Measurements from ENCODE around the gene CCDC9B. TPM values are rescaled to one million over a fixed set of nuclear protein-coding genes. Genes with fewer than 3 reads are reported as not detected.

Gene CCDC9B
- total and polyA plus RNA-seq, 5 donors: 71.9 to 144 (median 130) TPM

GRCh38 chr15:40353697-40354096 is 13.0 kb upstream of the CCDC9B start:
- Histone ChIP-seq H3K9me3 (ENCODE audit: control insufficient read depth, low read length) (no peaks in the 10 kb centered on the region), H3K4me3 (ENCODE audit: low read length) (no peak overlapping the region), H3K27me3 (ENCODE audit: control insufficient read depth, insufficient read depth) (no peaks in the 10 kb centered on the region), H3K4me1 (ENCODE audit: control insufficient read depth, insufficient read depth, low read length) (no peaks in the 10 kb centered on the region), H3K27ac (ENCODE audit: low read length) (no peak overlapping the region)
- intact Hi-C loops (cut with DNase I): no loop called here
- DNase-seq: no peak
- WGBS: 80% methylated on average over 5 of the region's 5 CpGs
- ATAC-seq: no peak

DNA sequence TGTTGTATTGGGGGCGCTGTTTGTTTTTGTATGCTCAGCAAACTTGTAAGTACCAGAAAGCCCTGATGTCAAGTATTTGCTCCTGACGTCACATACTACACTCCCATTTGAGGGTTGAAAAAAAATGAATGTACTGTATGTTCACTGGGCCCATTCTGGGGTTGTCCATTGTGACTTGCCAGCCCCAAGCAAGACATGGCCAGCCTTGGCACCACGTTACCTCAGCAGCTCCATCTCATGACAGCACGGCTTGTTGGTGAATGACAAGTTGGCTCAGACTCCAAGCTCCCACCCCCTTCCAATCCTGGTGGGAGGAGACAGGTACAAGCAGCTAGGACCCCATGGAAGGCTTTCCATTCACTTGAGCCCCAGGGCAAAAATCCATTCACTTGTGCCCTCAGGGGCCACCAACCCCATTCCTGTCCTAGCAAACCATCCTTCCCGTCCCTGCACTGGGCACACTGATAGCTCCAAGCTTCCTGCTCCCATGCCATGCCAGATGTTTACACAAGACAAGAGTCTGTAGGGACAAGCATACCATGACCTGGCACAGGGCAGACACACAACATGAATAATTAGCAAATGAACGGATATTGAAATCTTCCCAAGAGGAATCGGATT is 11.7 kb upstream of the CCDC9B start:
- intact Hi-C loops (cut with DNase I): no loop called here
- H3K4me3 ChIP-seq (ENCODE audit: low read length): no peak overlapping the region

DNA sequence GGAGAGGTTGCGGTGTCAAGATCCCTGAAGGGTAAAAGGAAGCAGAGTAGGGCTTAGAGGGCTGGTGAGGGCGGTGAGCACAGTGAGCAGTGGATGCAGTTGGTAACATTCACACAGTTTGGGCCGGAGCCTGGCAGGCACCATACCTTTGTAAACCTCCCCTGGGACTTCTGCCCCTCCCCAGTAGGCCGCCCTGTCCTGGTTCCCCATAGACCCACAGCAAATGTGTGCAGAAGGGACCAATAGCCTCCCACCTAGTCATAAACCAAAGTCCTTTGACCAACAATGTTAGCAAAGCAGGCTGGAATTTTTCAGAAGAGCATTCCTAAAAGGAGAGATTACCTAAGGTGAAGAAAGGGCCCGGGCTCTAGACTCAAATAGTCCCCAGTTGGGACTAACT is 8.4 kb upstream of the CCDC9B start:
- Histone ChIP-seq H3K4me3 (ENCODE audit: low read length) (no peak overlapping the region), H3K27ac (ENCODE audit: low read length) (no peak overlapping the region), H3K4me1 (ENCODE audit: control insufficient read depth, insufficient read depth, low read length) (no peaks in the 10 kb centered on the region), H3K27me3 (ENCODE audit: control insufficient read depth, insufficient read depth) (no peaks in the 10 kb centered on the region), H3K9me3 (ENCODE audit: control insufficient read depth, low read length) (no peaks in the 10 kb centered on the region)
- DNase-seq: no peak
- no peak for ATAC-seq
- intact Hi-C loops (cut with DNase I): no loop called here
- WGBS: 92% methylated on average over 5 of the region's 5 CpGs

More for the DNA sequence above, 11.7 kb upstream of the CCDC9B start:
- WGBS: 80% methylated on average over 7 of the region's 7 CpGs
- H3K27ac ChIP-seq (ENCODE audit: low read length): no peak overlapping the region
- ATAC-seq (no peak), DNase-seq (no peak)
- H3K4me1 ChIP-seq (ENCODE audit: control insufficient read depth, insufficient read depth, low read length): no peaks in the 10 kb centered on the region
- H3K27me3 ChIP-seq (ENCODE audit: control insufficient read depth, insufficient read depth): no peaks in the 10 kb centered on the region
- no peaks in the 10 kb centered on the region for H3K9me3 ChIP-seq (ENCODE audit: control insufficient read depth, low read length)

DNA sequence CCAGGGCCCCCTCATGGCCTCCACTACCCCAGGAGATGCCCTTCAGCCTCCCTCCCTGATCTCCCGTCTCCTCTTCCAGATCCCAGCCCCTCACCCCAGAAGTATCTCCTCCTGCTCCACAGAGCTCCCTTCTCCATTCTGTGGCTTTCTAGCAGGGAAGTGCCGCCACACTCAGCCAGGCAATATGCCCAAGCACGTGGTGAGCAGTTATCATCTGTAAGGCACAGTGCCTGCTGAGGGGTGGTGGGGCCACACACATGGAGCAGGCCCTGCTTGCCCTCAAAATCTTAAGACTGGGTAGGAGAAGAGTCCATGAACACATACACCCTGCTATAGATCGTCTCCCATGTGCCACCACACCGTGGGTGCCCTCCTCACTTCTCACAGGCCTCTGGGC is 7.7 kb upstream of the CCDC9B start:
- Histone ChIP-seq H3K4me3 (ENCODE audit: low read length) (no peak overlapping the region), H3K4me1 (ENCODE audit: control insufficient read depth, insufficient read depth, low read length) (no peaks in the 10 kb centered on the region), H3K27ac (ENCODE audit: low read length) (no peak overlapping the region)

GRCh38 chr15:40347559-40348473 is 7.1 kb upstream of the CCDC9B start:
- peak in 1 of 3 donors; percentile 46 for DNase-seq
- H3K27me3 ChIP-seq (ENCODE audit: control insufficient read depth, insufficient read depth): no peaks in the 10 kb centered on the region
- H3K4me3 ChIP-seq (ENCODE audit: low read length): no peak overlapping the region
- intact Hi-C loops (cut with DNase I): no loop called here
- no peak for ATAC-seq
- no peak overlapping the region for H3K27ac ChIP-seq (ENCODE audit: low read length)
- peaks cover 5% of the 10 kb centered on the region for H3K4me1 ChIP-seq (ENCODE audit: control insufficient read depth, insufficient read depth, low read length)
- WGBS: 87% methylated on average over 11 of the region's 11 CpGs
- no peaks in the 10 kb centered on the region for H3K9me3 ChIP-seq (ENCODE audit: control insufficient read depth, low read length)

More for the DNA sequence above, 7.7 kb upstream of the CCDC9B start:
- ATAC-seq (no peak), DNase-seq (peak in 1 of 3 donors; percentile 52)
- H3K27me3 ChIP-seq (ENCODE audit: control insufficient read depth, insufficient read depth): no peaks in the 10 kb centered on the region
- WGBS: 69% methylated on average over 5 of the region's 5 CpGs
- intact Hi-C loops (cut with DNase I): no loop called here
- H3K9me3 ChIP-seq (ENCODE audit: control insufficient read depth, low read length): no peaks in the 10 kb centered on the region

DNA sequence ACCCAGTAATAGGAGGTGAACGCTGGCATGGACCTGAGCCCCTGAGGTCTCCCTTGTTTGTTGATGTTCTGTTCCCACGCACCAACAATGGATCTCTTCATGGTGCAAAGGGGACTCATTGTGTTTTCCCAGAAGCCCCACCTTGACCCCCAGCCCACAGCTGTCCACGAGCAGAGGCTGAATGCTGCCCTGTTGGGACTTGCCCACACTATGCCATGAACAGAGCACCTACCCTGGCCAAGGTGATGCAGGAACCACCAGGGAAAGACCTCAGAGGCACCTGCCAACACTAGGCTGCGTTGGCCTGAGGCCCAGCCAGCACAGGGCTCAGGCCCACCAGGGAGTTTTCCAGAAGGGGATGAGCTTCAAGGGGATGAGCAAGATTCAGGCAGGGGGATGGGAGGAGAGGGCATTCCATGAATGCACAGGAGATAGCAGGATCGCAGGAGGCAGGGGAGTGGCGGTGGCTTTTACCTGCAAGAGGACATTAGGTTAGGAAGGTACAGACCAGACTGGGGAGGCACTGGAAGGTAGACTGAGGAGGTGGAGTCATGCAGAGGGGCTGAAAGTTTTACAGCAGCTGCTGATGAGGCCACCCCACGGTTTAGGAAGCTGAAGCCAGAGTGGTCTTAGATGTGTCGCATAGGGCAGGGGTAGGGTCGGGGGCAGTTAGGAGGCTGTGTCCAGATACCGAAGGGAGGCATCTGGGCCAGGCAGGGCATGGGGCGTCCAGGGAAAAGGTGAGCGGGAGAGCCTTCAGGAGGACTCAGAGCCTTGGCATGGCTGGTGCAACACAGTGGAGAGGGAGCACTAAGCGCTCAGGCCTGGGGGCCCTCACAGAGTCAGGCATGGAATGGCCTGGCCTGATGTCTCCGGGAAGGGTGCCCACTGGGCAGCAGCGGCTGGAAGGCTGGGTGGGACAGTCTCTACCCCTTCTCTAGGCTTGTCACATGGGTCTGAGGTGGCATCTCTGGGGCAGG is 6.1 kb upstream of the CCDC9B start:
- intact Hi-C loops (cut with DNase I): no loop called here
- ATAC-seq (no peak), DNase-seq (no peak)
- no peak overlapping the region for H3K4me3 ChIP-seq (ENCODE audit: low read length)
- H3K9me3 ChIP-seq (ENCODE audit: control insufficient read depth, low read length): no peaks in the 10 kb centered on the region
- no peak overlapping the region for H3K27ac ChIP-seq (ENCODE audit: low read length)
- 87% methylated on average over 15 of the region's 15 CpGs for WGBS
- peaks cover 6% of the 10 kb centered on the region for H3K4me1 ChIP-seq (ENCODE audit: control insufficient read depth, insufficient read depth, low read length)
- H3K27me3 ChIP-seq (ENCODE audit: control insufficient read depth, insufficient read depth): no peaks in the 10 kb centered on the region

DNA sequence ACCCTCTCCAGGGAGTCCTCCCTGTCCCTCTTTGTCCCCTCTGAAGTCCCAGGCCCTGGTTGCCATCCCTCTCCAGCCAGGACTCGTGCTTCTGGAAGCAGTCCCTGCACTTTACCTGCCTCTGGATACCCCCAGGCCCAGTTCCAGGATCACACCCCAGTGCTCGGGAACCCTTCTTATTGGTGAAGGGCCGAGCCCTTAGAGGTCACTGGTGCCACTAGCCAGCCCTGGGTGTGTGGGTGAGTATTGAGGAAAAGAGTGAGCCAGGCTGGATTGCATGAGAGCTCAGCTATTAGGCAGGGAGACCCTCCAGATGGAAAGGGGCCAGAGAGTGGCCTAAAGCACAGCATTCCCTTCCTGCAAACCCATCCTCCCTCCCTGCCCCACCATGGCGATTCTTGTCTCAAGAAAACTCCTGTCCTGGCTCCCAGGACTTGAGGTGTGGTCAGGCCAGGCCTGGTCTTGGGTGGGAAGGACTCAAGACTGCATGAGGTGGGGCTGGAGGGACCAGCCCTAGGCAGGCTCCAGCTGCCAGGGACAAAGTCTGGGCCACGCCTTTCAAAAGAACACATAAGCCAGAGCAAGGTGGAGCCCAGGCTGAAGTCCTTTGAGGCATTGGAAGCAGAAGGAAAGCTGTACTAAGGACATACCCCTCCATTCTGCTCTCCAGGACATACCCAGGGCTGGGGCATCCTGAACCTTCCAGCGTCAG is 5.3 kb upstream of the CCDC9B start:
- H3K27ac ChIP-seq (ENCODE audit: low read length): no peak overlapping the region
- no peak overlapping the region for H3K4me3 ChIP-seq (ENCODE audit: low read length)
- H3K4me1 ChIP-seq (ENCODE audit: control insufficient read depth, insufficient read depth, low read length): peaks cover 6% of the 10 kb centered on the region
- ATAC-seq (no peak), DNase-seq (peak in 1 of 3 donors; percentile 35)
- 95% methylated on average over 6 of the region's 6 CpGs for WGBS
- no peaks in the 10 kb centered on the region for H3K27me3 ChIP-seq (ENCODE audit: control insufficient read depth, insufficient read depth)
- intact Hi-C loops (cut with DNase I): no loop called here
- H3K9me3 ChIP-seq (ENCODE audit: control insufficient read depth, low read length): no peaks in the 10 kb centered on the region

- Histone ChIP-seq H3K9me3 (ENCODE audit: control insufficient read depth, low read length) (no peaks in the 10 kb centered on the region), H3K27me3 (ENCODE audit: control insufficient read depth, insufficient read depth) (no peaks in the 10 kb centered on the region), H3K4me1 (ENCODE audit: control insufficient read depth, insufficient read depth, low read length) (peaks cover 8% of the 10 kb centered on the region), H3K27ac (ENCODE audit: low read length) (no peak overlapping the region), H3K4me3 (ENCODE audit: low read length) (no peak overlapping the region)
- no peak for DNase-seq
- no peak for ATAC-seq
- intact Hi-C loops (cut with DNase I): no loop called here
- WGBS: 71% methylated on average over 10 of the region's 10 CpGs
Observed at GRCh38 chr15:40345225-40345866, 4.6 kb upstream of the CCDC9B start.

- H3K4me3 ChIP-seq (ENCODE audit: low read length): no peak overlapping the region
- no peak overlapping the region for H3K27ac ChIP-seq (ENCODE audit: low read length)
- H3K9me3 ChIP-seq (ENCODE audit: control insufficient read depth, low read length): no peaks in the 10 kb centered on the region
- WGBS: 47% methylated on average over 15 of the region's 15 CpGs
- DNase-seq (peak; percentile 61 to 81 (median 81)), ATAC-seq (peak in 1 of 2 donors; percentile 9)
- intact Hi-C loops (cut with DNase I): loop anchor here in 1 of 4 donors (5.0 kb wide), 1 partner anchor 78 kb away; no protein-coding TSS in a partner anchor
- H3K4me1 ChIP-seq (ENCODE audit: control insufficient read depth, insufficient read depth, low read length): peaks cover 10% of the 10 kb centered on the region
- no peaks in the 10 kb centered on the region for H3K27me3 ChIP-seq (ENCODE audit: control insufficient read depth, insufficient read depth)
Observed at GRCh38 chr15:40344631-40345120, 3.9 kb upstream of the CCDC9B start.

GRCh38 chr15:40344217-40344616 is 3.5 kb upstream of the CCDC9B start:
- peaks cover 10% of the 10 kb centered on the region for H3K4me1 ChIP-seq (ENCODE audit: control insufficient read depth, insufficient read depth, low read length)
- ATAC-seq: no peak
- no peak overlapping the region for H3K4me3 ChIP-seq (ENCODE audit: low read length)
- H3K9me3 ChIP-seq (ENCODE audit: control insufficient read depth, low read length): no peaks in the 10 kb centered on the region
- intact Hi-C loops (cut with DNase I): loop anchor here in 1 of 4 donors (5.0 kb wide), 1 partner anchor 78 kb away; no protein-coding TSS in a partner anchor
- 44% methylated on average over 6 of the region's 6 CpGs for WGBS
- no peak for DNase-seq
- no peaks in the 10 kb centered on the region for H3K27me3 ChIP-seq (ENCODE audit: control insufficient read depth, insufficient read depth)
- no peak overlapping the region for H3K27ac ChIP-seq (ENCODE audit: low read length)
